Prostate gland (tissue), 2 donors: ENCODE results near the gene DSN1. TPM values are rescaled to one million over a fixed set of nuclear protein-coding genes. Genes with fewer than 3 reads are reported as not detected.

Experiments used
- DNase-seq: peaks from one replicate; pipeline ENCODE4 v3.0.0-alpha.2; 2019; ENCODE audit warnings: low spot score
- H3K27ac ChIP-seq, 2 donors: fragments of 200-600 bp; sonication (generic); 2 replicates each; pipeline ENCODE4 v1.5.1; 2017 to 2019
- H3K27me3 ChIP-seq: fragments of 200-600 bp; sonication (generic); replicated peaks from 2 replicates; pipeline ENCODE4 v1.5.1; 2019; ENCODE audit not compliant: insufficient read depth
- H3K36me3 ChIP-seq, 2 donors: fragments of 200-600 bp; sonication (generic); 1 replicate in 1 of 2; 2 replicates in 1 of 2; pipeline versions ENCODE4 v1.5.1 to v1.8.1; 2017 to 2019
- H3K4me1 ChIP-seq: fragments of 200-600 bp; sonication (generic); replicated peaks from 2 replicates; pipeline ENCODE4 v1.5.1; 2019
- H3K4me3 ChIP-seq, 2 donors: fragments of 200-600 bp; sonication (generic); 2 replicates each; pipeline ENCODE4 v1.5.1; 2017 to 2019
- H3K9me3 ChIP-seq: fragments of 200-600 bp; sonication (generic); 2 replicates; pipeline ENCODE4 v1.5.1; 2017
- CTCF ChIP-seq, 4 experiments: fragments of 200-600 bp in 2 of 4; fragments of 450-650 bp in 2 of 4; sonication (generic) in 2 of 4; IDR thresholded peaks; 1 replicate in 3 of 4; 2 replicates in 1 of 4; pipeline ENCODE4 v1.5.1; 2016 to 2019; ENCODE audit warnings: antibody characterized with exemption in 4 of 4, mild to moderate bottlenecking in 2 of 4, moderate library complexity in 2 of 4
- POLR2A ChIP-seq: fragments of 450-650 bp; IDR thresholded peaks from one replicate; pipeline ENCODE4 v1.6.1; 2016; ENCODE audit warnings: antibody characterized with exemption, mild to moderate bottlenecking
- POLR2AphosphoS5 ChIP-seq: sonication (generic); formaldehyde crosslinking; IDR thresholded peaks from one replicate; pipeline ENCODE4 v1.6.1; 2017; ENCODE audit warnings: antibody characterized with exemption
- WGBS: methylation state at CpG from one replicate; pipeline ENCODE4 v1.1.5; 2018; 5-methylcytosine and 5-hydroxymethylcytosine counted together
- intact Hi-C: fragments of 100-400 bp; cut with DNase I; formaldehyde crosslinking; loops from one replicate; pipeline ENCODE4 v1.14.2; 2022
- total RNA-seq, 2 donors: library from RNA; depleted of rRNA; stranded (reverse); fragments of >200 nt; gene quantifications; one replicate each; pipeline ENCODE4 v1.1.0, GENCODE V29; 2016

DSN1 gene
- total RNA-seq, 2 donors from 2014 or later: 13.0 to 17.1 TPM

GRCh38 chr20:36728986-36729385 is 44.6 kb downstream of the DSN1 start:
- Histone ChIP-seq H3K4me3 (no peak overlapping the region), H3K4me1 (no peaks in the 10 kb centered on the region), H3K27me3 (no peaks in the 10 kb centered on the region), H3K36me3 (no peaks in the 10 kb centered on the region), H3K9me3 (no peaks in the 10 kb centered on the region), H3K27ac (no peak overlapping the region)
- WGBS: 72% methylated on average over 3 of the region's 3 CpGs
- TF ChIP-seq POLR2A (no peak), CTCF (IDR thresholded peaks at IDR 0.05) (no peak), POLR2AphosphoS5 (no peak)
- intact Hi-C loops: no loop called here
- no peak for DNase-seq

GRCh38 chr20:36726168-36726567 is 47.4 kb downstream of the DSN1 start:
- Histone ChIP-seq H3K27me3 (no peaks in the 10 kb centered on the region), H3K36me3 (no peaks in the 10 kb centered on the region), H3K9me3 (no peaks in the 10 kb centered on the region), H3K4me3 (no peak overlapping the region), H3K4me1 (no peaks in the 10 kb centered on the region), H3K27ac (no peak overlapping the region)
- 93% methylated on average over 3 of the region's 3 CpGs for WGBS
- intact Hi-C loops: no loop called here
- TF ChIP-seq CTCF (IDR thresholded peaks at IDR 0.05) (no peak), POLR2AphosphoS5 (no peak), POLR2A (no peak)
- DNase-seq: no peak

- H3K27me3 ChIP-seq: no peaks in the 10 kb centered on the region
- no peaks in the 10 kb centered on the region for H3K4me1 ChIP-seq
- H3K4me3 ChIP-seq: no peak overlapping the region
- WGBS: 94% methylated on average over 3 of the region's 3 CpGs
- no peak for DNase-seq
- H3K36me3 ChIP-seq: peaks cover 0 to 7% of the 10 kb centered on the region in 2 donors
- TF ChIP-seq CTCF (IDR thresholded peaks at IDR 0.05) (no peak), POLR2AphosphoS5 (no peak), POLR2A (no peak)
- no peak overlapping the region for H3K27ac ChIP-seq
- H3K9me3 ChIP-seq: no peaks in the 10 kb centered on the region
- intact Hi-C loops: no loop called here
Measured at GRCh38 chr20:36720510-36720909, 53.1 kb downstream of the DSN1 start.

GRCh38 chr20:36717657-36718056 is 55.9 kb downstream of the DSN1 start:
- TF ChIP-seq POLR2AphosphoS5 (no peak), CTCF (IDR thresholded peaks at IDR 0.05) (peak in 2 of 4 experiments; percentile 24 to 29), POLR2A (no peak)
- no peaks in the 10 kb centered on the region for H3K9me3 ChIP-seq
- H3K36me3 ChIP-seq: peaks cover 0 to 7% of the 10 kb centered on the region in 2 donors
- WGBS: 89% methylated on average over 2 of the region's 2 CpGs
- no peaks in the 10 kb centered on the region for H3K4me1 ChIP-seq
- no peaks in the 10 kb centered on the region for H3K27me3 ChIP-seq
- no peak overlapping the region for H3K4me3 ChIP-seq
- intact Hi-C loops: no loop called here
- no peak for DNase-seq
- H3K27ac ChIP-seq: no peak overlapping the region

- Histone ChIP-seq H3K4me3 (no peak overlapping the region), H3K27me3 (no peaks in the 10 kb centered on the region), H3K27ac (no peak overlapping the region), H3K9me3 (no peaks in the 10 kb centered on the region), H3K36me3 (peaks cover 0 to 7% of the 10 kb centered on the region in 2 donors), H3K4me1 (no peaks in the 10 kb centered on the region)
- 88% methylated on average over 3 of the region's 3 CpGs for WGBS
- intact Hi-C loops: no loop called here
- no peak for DNase-seq
- TF ChIP-seq POLR2AphosphoS5 (no peak), POLR2A (no peak), CTCF (IDR thresholded peaks at IDR 0.05) (no peak)
Measured at GRCh38 chr20:36717021-36717420, 56.5 kb downstream of the DSN1 start.
